C4-2B (cell line): Measurements from ENCODE around the gene ENAH.

Experiments used
- H3K27ac ChIP-seq: fragments of 450-650 bp; 2 replicates; pipeline ENCODE4 v1.5.1; 2017
- CTCF ChIP-seq: fragments of 450-650 bp; conservative IDR thresholded peaks from 2 replicates; pipeline ENCODE4 v1.5.1; 2017; ENCODE audit warnings: mild to moderate bottlenecking
- ZFX ChIP-seq: fragments of 450-650 bp; IDR thresholded peaks from 2 replicates; pipeline ENCODE4 v1.6.1; 2017

ENAH gene

GRCh38 chr1:225660544-225660946 is 7.6 kb upstream of the ENAH start:
- TF ChIP-seq CTCF (no peak), ZFX (no peak)
- no peak overlapping the region for H3K27ac ChIP-seq

- TF ChIP-seq ZFX (no peak), CTCF (no peak)
- peak overlapping the region; percentile 16; the same call in 1 of the 2 replicates for H3K27ac ChIP-seq
These were observed 5.1 kb upstream of the ENAH start for GRCh38 chr1:225658041-225658440.

GRCh38 chr1:225657462-225657989 is 4.6 kb upstream of the ENAH start:
- H3K27ac ChIP-seq = peak overlapping the region; percentile 78
- TF ChIP-seq CTCF (no peak), ZFX (peak; percentile 27; the same call in 1 of the 2 replicates)

- peak overlapping the region; percentile 78 for H3K27ac ChIP-seq
These were observed 3.3 kb upstream of the ENAH start for GRCh38 chr1:225656259-225656655.

- H3K27ac ChIP-seq = no peak overlapping the region; the same call in 1 of the 2 replicates
- TF ChIP-seq CTCF = peak; percentile 9; the same call in 1 of the 2 replicates
- TF ChIP-seq ZFX = no peak
These were observed 2.8 kb upstream of the ENAH start for GRCh38 chr1:225655509-225656258.

GRCh38 chr1:225654688-225655508 is 2.0 kb upstream of the ENAH start:
- no peak overlapping the region for H3K27ac ChIP-seq
- no peak for TF ChIP-seq ZFX
- TF ChIP-seq CTCF = no peak

GRCh38 chr1:225654277-225654597 is 1.3 kb upstream of the ENAH start:
- no peak overlapping the region for H3K27ac ChIP-seq
- TF ChIP-seq CTCF = no peak
- no peak for TF ChIP-seq ZFX
